MCF 10A (cell line): ENCODE data around the gene LIPE. TPM values are rescaled to one million over a fixed set of nuclear protein-coding genes. Genes with fewer than 3 reads are reported as not detected.

Experiments
- BruUV-seq: library from RNA; stranded (reverse); fragments of 400-500 nt; replicated peaks from 2 replicates; lab custom pipeline; 2021; lab: Mats Ljungman, UMichigan
- CTCF ChIA-PET: fragments of 300-600 bp; sonication (Branson Sonifier 250); formaldehyde crosslinking; extraction: SDS; loops from one replicate; lab custom pipeline; 2021; ENCODE audit warnings: antibody characterized with exemption, inconsistent platforms; lab: Yijun Ruan, JAX
- POLR2A ChIA-PET: fragments of 300-600, 350-650 bp; sonication (Branson Sonifier 250); formaldehyde crosslinking; extraction: SDS; loops from one replicate; lab custom pipeline; 2020; ENCODE audit warnings: antibody characterized with exemption, inconsistent platforms; lab: Yijun Ruan, JAX
- DNase-seq: peaks from one replicate; pipeline ENCODE4 v3.0.0-alpha.2; 2018; ENCODE audit not compliant: unreplicated experiment
- H3K27ac Mint-ChIP-seq: one replicate; pipeline ENCODE4 v1.8.0; 2022; ENCODE audit warnings: mild to moderate bottlenecking, low read depth, mixed read lengths; ENCODE audit not compliant: unreplicated experiment
- H3K27me3 Mint-ChIP-seq: one replicate; pipeline ENCODE4 v1.8.0; 2022; ENCODE audit warnings: mixed read lengths; ENCODE audit not compliant: insufficient read depth, unreplicated experiment
- H3K36me3 Mint-ChIP-seq: one replicate; pipeline ENCODE4 v1.8.0; 2022; ENCODE audit warnings: mild to moderate bottlenecking, moderate library complexity, mixed read lengths; ENCODE audit not compliant: insufficient read depth, unreplicated experiment
- H3K4me1 Mint-ChIP-seq: one replicate; pipeline ENCODE4 v1.8.0; 2022; ENCODE audit warnings: mixed read lengths; ENCODE audit not compliant: insufficient read depth, unreplicated experiment
- H3K4me3 Mint-ChIP-seq: one replicate; pipeline ENCODE4 v1.8.0; 2022; ENCODE audit warnings: mild to moderate bottlenecking, moderate library complexity, mixed read lengths; ENCODE audit not compliant: unreplicated experiment
- H3K9me3 Mint-ChIP-seq: one replicate; pipeline ENCODE4 v1.8.0; 2022; ENCODE audit warnings: mixed read lengths; ENCODE audit not compliant: unreplicated experiment
- CTCF ChIP-seq: fragments of 200-600 bp; IDR thresholded peaks from one replicate; pipeline ENCODE4 v1.8.0; 2022; ENCODE audit warnings: antibody characterized with exemption, mild to moderate bottlenecking; ENCODE audit not compliant: unreplicated experiment
- intact Hi-C: fragments of 100-400 bp; cut with micrococcal nuclease; formaldehyde crosslinking; loops from 2 replicates; pipeline ENCODE4 v1.14.1; 2022
- total RNA-seq: library from RNA; stranded (reverse); gene quantifications from 2 replicates; pipeline ENCODE4 v1.2.3, GENCODE V29; 2022

Gene LIPE
- total RNA-seq, 1 experiment from 2014 or later: 11.7 TPM

GRCh38 chr19:42378225-42379215 is 48.7 kb downstream of the LIPE start:
- CTCF ChIA-PET: interaction anchor here (0.8 to 3.3 kb wide), 2 partner anchors 8 to 22 kb away, joined by 3 to 13 read pairs; no protein-coding TSS in a partner anchor
- POLR2A ChIA-PET: interaction anchor here (2.3 kb wide), 1 partner anchor 18 kb away, joined by 12 read pairs; no protein-coding TSS in a partner anchor
- no peaks in the 10 kb centered on the region for H3K9me3 Mint-ChIP-seq
- peaks cover 13% of the 10 kb centered on the region for H3K36me3 Mint-ChIP-seq
- DNase-seq: no peak
- no peak for TF ChIP-seq CTCF
- intact Hi-C loops: no loop called here
- no peak overlapping the region for H3K27ac Mint-ChIP-seq
- peaks cover 4% of the 10 kb centered on the region for H3K4me1 Mint-ChIP-seq
- no peaks in the 10 kb centered on the region for H3K27me3 Mint-ChIP-seq
- H3K4me3 Mint-ChIP-seq: no peak overlapping the region
- no TSS peak for BruUV-seq

- Mint-ChIP-seq H3K9me3 (no peaks in the 10 kb centered on the region), H3K36me3 (peaks cover 19% of the 10 kb centered on the region), H3K27me3 (no peaks in the 10 kb centered on the region), H3K4me1 (peaks cover 4% of the 10 kb centered on the region), H3K4me3 (no peak overlapping the region), H3K27ac (no peak overlapping the region)
- no TSS peak for BruUV-seq
- DNase-seq: no peak
- ChIA-PET POLR2A (no interaction called here), CTCF (interaction anchor here (0.6 kb wide), 1 partner anchor 190 kb away, joined by 3 read pairs; no protein-coding TSS in a partner anchor)
- intact Hi-C loops: no loop called here
- TF ChIP-seq CTCF: no peak
These were observed 51.0 kb downstream of the LIPE start for GRCh38 chr19:42376177-42376555.

- BruUV-seq: no TSS peak
- Mint-ChIP-seq H3K4me1 (peaks cover 4% of the 10 kb centered on the region), H3K9me3 (no peaks in the 10 kb centered on the region), H3K4me3 (no peak overlapping the region), H3K27ac (no peak overlapping the region), H3K36me3 (peaks cover 23% of the 10 kb centered on the region), H3K27me3 (no peaks in the 10 kb centered on the region)
- intact Hi-C loops: no loop called here
- no peak for TF ChIP-seq CTCF
- POLR2A ChIA-PET: no interaction called here
- no peak for DNase-seq
- CTCF ChIA-PET: no interaction called here
These were observed 51.6 kb downstream of the LIPE start for GRCh38 chr19:42375415-42376176.
